GM18867 (cell line): ENCODE data around the gene DAZAP1.
"Not testable (repeated sequence)": the region's sequence is repeated elsewhere in the genome, so short reads cannot be mapped to it uniquely, and the experiment has no call there.

Experiments used
- ATAC-seq: cut with Tn5 transposase; IDR thresholded peaks from one replicate; pipeline ENCODE4 v1.9.1; 2021; ENCODE audit warnings: mild to moderate bottlenecking, moderate library complexity; ENCODE audit not compliant: unreplicated experiment

Gene DAZAP1

GRCh38 chr19:1410136-1410786 is 2.9 kb downstream of the DAZAP1 start:
- no peak for ATAC-seq

DNA sequence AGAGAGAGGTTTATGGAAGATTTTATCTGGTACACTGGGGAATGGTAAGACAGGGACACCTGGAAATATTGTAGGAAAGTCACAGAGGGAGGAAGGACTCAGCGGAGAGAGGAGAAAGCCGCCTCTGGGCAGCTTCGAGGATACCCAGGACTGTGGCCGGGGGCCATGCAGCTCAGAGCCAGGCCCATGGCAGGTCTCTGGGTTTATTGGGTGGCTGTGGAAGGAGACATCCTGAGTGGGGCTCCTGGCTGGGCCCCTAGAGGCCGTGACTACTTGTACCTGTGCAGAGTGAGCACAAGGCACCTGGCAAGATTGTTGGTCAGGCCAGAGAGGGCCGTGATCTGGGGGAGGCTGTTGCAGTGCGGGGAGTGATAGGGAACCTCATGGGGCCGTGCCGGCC is 3.4 kb downstream of the DAZAP1 start:
- ATAC-seq, result no peak

DNA sequence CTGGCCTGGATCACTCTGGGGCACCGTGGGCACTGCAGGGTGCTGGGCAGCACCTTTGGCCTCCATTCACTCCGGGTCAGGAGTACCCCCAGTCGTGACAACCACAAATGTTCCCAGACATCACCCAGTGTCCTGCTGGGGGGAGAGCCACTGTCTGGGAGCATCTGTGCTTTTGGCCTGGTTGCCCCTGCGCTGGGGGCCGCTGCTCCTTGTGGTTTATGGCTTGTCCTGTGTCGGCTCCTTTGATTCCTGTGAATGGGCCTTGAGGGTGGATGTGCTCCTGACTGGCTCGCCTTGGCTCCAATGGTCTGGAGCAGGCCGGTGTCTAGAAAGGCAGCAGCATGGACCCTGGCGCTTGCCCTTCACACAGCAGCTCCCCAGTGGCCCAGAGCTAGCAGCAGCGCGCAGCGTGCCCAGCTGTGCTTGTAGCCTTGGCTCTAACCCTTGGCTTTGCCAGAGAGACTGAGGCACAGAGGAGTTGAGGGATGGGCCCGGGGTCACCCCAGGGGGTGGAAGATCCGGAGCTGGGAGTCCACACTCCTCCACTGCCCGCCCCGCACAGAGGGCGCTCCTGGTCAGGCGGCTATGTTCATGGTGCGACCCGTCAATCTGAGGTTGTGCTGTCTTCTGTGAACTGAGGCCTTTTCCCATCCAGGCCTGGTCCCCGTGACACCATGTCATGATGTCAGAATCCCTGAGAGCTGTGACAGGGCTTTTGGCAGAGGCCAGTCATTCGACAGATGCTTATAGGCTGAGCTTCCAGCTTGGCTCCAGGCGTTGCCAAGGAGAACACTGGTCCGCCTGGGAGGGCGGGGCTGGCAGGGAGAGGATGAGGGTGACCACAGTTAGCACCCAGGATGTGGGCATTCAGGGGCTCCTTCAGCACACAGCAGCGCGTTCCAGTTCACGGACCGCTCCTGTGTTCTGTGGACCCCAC is 4.1 kb downstream of the DAZAP1 start:
- no peak for ATAC-seq

DNA sequence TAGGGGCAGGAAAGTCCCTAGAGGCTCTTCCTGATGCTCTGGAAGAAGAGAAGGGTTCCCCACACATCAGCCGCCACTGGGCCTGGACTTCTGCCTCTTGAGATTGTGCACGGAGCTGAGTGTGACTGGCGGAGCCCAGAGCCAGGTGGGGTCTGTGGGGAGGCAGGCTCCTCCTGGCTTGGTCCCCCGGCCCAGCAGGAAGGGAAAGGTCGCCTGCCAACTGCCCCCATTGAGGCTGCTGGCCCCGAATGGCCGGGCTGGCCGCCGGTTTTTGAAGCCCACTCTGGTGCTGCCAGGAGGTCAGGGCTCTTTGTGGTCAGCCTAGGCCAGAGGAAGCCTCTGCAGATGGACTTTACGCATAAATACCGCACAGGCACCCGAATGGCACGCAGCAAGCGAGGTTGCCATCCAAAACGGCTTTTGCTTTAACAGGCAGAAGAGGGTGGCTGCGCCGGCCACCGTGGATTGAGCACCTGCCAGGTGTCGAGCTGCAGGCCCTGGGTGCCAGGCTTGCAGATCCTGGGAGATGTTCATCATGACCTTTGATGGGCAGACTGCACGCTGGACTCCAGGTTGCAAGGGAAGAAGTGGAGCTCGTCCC is 5.0 kb downstream of the DAZAP1 start:
- no peak for ATAC-seq

GRCh38 chr19:1412995-1413800 is 5.8 kb downstream of the DAZAP1 start:
- no peak for ATAC-seq

DNA sequence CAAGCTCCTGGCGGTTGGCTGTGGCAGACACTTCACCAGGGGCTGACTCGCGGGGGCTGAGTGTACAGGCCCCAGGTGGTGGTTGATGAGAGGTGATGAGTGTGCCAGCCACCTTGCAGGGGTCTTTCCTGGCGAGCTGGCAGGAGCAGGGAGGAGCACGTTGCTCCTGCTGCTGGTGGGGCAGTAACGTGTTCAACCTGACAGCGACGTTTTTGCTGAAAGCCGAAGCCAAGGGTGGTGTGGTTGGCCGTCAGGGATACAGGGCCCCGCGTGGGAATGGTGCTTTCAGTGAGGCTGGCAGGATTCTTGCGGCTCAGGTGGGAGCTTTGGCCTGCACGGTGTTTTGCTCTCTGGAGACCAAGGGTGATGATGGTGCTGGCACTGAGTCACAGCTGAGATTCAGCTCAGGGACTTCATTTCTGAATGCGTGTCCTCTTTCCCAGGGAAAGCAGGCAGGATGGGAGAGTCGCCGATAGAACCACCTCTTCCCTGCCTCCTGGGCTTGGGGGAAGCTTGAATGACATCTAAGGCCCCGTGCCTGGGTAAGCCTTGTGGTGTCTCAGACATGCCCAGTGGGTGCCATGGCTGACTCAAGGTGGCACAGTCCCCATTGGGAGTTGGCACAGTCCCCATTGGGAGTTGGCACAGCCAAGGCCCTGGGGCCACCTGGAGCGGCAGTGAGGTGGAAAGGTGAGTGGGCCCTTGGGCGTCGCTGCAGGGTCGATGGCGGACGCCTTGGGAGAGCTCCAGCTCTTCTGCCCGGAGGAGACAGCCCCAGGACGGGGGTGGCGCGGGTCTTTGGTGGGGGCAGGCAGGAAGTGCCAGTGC is 8.8 kb downstream of the DAZAP1 start:
- ATAC-seq, result no peak

- no peak for ATAC-seq
These were observed 9.8 kb downstream of the DAZAP1 start for GRCh38 chr19:1417145-1417544.

DNA sequence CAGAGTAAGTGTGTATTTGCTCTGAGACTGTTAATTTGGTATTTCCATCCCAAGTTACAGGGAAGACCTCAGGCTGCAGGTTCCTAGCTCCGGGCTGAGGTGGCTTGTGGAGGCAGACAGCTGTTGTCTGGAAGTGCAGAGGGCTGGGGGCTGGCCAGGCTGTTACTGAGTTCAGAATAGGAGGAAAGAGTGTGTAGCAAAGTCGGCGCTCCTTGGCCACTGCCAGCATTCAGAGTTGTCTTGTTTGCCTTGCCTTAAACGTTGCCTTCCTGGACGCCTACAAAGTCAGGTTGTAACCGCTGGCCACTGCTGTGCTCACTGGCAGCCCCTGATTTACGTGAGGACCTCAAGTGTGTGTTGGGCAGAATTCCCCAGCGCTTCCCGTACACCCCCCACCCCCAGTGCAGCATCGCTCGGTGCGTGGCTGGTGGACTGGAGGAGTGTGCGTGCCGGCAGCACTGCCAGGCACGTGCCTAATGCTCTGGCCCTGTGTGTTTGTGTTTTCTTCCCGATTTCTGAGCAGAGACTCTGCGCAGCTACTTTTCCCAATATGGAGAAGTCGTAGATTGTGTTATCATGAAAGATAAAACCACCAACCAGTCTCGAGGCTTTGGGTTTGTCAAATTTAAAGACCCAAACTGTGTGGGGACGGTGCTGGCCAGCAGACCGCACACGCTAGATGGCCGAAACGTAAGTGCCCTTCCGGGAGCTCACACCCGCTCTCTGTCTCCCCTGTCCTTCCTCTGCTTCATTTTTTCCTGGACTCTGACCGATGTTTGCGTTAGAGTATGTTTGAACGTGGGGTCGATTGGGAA is 10.5 kb downstream of the DAZAP1 start:
- no peak for ATAC-seq

GRCh38 chr19:1418496-1418775 is 11.1 kb downstream of the DAZAP1 start:
- no peak for ATAC-seq

DNA sequence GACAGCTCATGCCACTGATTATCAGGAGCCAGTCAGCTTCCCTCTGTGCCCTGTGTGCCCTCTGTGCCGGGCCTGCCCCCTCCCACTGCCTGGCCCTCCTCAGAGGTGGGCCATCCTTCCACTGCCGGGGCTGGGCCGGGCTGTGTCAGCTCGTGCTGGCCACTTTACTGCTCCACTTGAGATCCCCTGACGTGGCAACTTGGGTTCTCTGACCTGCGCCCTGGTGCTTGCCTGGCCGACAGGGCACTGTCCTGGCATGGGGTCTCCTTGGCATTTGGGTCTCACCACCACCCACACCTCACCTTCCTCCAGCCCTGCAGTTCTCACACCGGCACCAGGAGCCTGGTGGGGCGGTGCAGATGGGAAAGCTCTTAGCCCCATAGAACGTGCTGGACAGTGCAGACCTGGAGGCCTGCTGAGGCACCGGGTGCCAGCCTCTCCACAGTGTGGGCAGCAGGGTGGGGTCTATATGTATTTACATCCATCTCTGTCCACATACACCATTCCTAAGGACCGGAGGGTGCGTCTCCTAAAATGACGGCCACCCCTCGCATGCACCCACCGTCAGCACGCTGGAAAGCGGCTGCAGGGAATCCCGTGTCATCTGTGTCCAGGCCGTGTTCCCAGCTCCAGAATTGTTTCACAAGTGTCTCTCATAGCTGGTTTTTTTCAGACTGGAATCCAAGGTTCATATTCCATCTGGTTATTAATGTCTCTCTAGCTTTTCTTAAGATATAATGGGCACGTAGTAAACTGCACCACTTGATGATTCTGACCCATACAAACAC is 11.8 kb downstream of the DAZAP1 start:
- no peak for ATAC-seq

DNA sequence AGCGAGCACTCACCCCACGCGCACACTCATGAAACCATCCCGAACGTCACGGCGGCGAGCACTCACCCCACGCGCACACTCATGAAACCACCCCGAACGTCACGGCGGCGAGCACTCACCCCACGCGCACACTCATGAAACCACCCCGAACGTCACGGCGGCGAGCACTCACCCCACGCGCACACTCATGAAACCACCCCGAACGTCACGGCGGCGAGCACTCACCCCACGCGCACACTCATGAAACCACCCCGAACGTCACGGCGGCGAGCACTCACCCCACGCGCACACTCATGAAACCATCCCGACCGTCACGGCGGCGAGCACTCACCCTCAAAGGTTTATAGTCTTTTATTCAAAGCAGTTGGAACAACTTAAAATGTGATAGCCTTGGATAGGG is 12.7 kb downstream of the DAZAP1 start:
- ATAC-seq, result not testable (repeated sequence)

DNA sequence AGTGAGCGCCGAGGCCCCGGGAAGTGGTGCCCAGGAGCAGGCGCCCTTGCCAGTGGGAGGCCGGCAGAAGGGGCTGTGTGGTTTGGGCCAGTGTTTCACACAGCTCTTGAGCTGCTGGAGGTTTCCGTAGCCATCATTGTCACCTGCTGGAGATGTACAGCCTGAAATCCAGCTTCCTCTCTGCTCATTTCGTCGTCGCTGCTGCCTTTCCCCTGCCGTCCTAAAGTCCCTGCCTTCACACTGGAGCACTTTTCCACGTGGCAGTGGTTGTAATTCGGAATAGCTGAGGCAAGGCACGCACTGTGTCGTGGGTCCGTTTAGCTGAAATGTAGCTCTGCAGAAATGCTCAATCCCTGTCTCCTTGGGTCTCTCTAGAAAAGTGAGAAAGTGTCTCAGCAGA is 13.2 kb downstream of the DAZAP1 start:
- ATAC-seq, result no peak

DNA sequence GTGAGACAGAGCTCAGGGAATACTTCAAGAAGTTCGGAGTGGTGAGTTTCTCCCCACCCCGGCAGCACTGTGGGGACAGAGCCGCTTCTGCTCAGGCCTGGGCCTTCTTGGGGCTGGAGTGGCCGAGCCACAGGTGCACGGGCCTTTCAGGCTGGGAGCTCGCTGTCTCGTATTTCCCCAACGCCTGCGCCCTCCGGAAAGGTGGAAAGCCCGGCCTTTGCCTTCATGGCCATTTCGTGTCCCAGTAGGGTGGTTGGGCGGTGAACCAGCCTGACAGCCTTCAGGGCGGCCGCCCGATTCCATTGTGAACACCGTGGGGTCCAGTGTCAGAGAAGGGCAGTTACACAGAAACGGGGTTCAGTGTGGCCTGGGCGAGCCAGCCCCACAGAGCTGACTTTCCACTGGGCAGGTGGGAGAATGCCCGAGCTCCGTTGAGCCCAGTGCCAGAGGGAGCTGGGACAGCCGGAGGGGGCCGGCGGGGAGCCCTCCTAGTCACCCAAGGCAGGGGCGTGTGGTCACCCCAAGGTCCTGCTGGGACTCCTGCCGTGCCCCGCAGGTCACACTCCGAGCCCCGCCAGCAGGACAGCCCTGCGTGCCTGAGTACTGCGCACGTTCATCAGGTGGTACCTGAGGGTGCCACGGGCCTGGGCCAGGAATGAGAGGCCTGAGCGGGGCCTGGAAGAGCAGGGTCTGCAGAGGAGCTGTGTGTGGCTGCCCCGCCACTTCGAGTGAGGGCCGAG is 14.0 kb downstream of the DAZAP1 start:
- no peak for ATAC-seq

DNA sequence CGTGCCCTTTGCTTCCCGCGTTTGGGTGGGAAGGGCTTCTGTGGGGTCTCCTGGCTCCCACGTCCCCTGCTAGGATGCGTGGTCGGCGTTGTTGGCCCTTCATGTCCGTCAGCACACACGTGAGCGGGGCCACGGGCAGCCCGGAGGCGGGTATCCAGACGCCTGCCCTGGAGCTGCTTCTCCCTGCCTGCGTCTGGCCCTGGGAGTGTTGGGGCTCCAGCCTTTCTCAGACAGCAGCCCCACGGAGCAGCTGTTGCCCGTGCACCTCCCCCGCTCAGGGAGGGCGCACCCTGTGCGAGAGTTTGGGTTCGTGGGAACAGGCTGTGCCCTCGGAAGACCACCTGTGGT is 14.5 kb downstream of the DAZAP1 start:
- no peak for ATAC-seq

- ATAC-seq, result no peak
These were observed 15.0 kb downstream of the DAZAP1 start for GRCh38 chr19:1422360-1422759.

- no peak for ATAC-seq
These were observed 15.6 kb downstream of the DAZAP1 start for GRCh38 chr19:1422943-1423342.

DNA sequence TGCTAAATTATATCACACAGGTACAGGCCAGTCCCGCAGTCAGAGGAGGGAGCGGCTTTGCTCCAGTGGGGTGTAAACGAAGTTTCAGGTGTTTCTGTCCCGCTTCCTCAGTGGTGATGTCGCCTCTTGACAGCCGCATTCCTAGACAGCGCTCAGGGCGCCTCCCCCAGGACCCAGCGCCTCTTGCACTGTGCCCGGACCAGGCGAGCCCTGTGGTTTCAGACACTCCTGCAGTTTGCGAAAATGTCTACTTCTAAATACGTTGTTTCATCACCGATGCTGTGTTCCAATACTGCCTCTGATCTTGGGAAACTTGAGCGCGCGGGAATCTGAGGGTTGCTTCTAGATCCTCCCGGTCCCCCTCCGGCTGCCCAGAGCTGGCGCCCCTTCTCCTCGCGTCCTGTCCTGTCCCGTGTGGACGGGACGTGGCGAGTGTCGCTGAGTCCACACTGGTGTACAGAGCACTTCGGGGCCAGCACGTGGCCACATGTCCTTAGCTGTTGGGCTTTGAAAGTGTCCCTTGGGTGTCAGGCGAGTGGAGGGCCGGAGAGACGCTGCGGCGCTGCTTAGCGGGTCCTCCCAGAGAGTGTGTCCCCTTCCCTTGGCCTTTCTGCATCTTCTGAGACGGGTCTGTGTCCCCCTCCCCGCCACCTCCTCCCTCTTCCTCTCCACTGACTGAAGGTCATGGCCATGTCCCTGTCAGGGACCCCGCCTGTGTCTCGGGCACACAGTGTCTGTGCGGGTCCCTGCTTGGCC is 16.2 kb downstream of the DAZAP1 start:
- ATAC-seq, result no peak
